ENCODE data around the gene SPTBN4. TPM values are rescaled to one million over a fixed set of nuclear protein-coding genes. Genes with fewer than 3 reads are reported as not detected.

The SPTBN4 gene
- total RNA-seq, 1 experiment from 2014 or later = 1.9 TPM

- H4K20me1 ChIP-seq (ENCODE audit: low read length) = no peaks in the 10 kb centered on the region
- H3K4me3 ChIP-seq (ENCODE audit: low read length) = peak overlapping the region; percentile 86
- H3K36me3 ChIP-seq (ENCODE audit: low read depth, low read length) = no peaks in the 10 kb centered on the region
- ATAC-seq (peak; percentile 6; the same call in 1 of the 2 replicates), DNase-seq (no peak)
- H3F3A ChIP-seq (ENCODE audit: low read length, unreplicated experiment) = no peaks in the 10 kb centered on the region
- H3K9ac ChIP-seq (ENCODE audit: low read length) = peak overlapping the region; percentile 77; the same call in 1 of the 2 replicates
- BruUV-seq (replicated peaks) = no TSS peak
- no peak overlapping the region for H3K27ac ChIP-seq (ENCODE audit: low read length)
- intact Hi-C loops (cut with micrococcal nuclease) = no loop called here
- TF ChIP-seq CTCF (conservative IDR thresholded peaks at IDR 0.05; ENCODE audit: low read depth, low read length) = no peak
- no peak for TF ChIP-seq EZH2 (IDR thresholded peaks at IDR 0.05; ENCODE audit: low read length, unreplicated experiment)
- no peak for TF ChIP-seq EZH2phosphoT487 (IDR thresholded peaks at IDR 0.05; ENCODE audit: borderline replicate concordance, low read length)
- no peaks in the 10 kb centered on the region for H3K27me3 ChIP-seq (ENCODE audit: low read length)
- H3K9me2 ChIP-seq (replicated peaks; ENCODE audit: low read length) = no peaks in the 10 kb centered on the region
- no peaks in the 10 kb centered on the region for H3K79me2 ChIP-seq (ENCODE audit: low read length)
- ChIA-PET CTCF (no interaction called here), POLR2A (ENCODE audit: unreplicated experiment) (no interaction called here)
- H3K4me1 ChIP-seq (ENCODE audit: insufficient read depth, low read length) = no peaks in the 10 kb centered on the region; the same call in 1 of the 2 replicates
- peak overlapping the region; percentile 85 for H2AFZ ChIP-seq (ENCODE audit: low read length)
- H3K9me3 ChIP-seq (ENCODE audit: low read length) = no peaks in the 10 kb centered on the region
- H3K4me2 ChIP-seq (ENCODE audit: low read length) = peak overlapping the region; percentile 87
Measured at GRCh38 chr19:40576151-40576584, 109.4 kb downstream of the SPTBN4 start.

- ATAC-seq (peak; percentile 100), DNase-seq (peak; percentile 93)
- H2AFZ ChIP-seq (ENCODE audit: low read length) = peak within 1 kb of the TSS; percentile 85
- no peaks in the 10 kb centered on the region for H4K20me1 ChIP-seq (ENCODE audit: low read length)
- H3K9ac ChIP-seq (ENCODE audit: low read length) = peak within 1 kb of the TSS; percentile 77
- intact Hi-C loops (cut with micrococcal nuclease) = no loop called here
- no peak within 1 kb of the TSS for H3K27ac ChIP-seq (ENCODE audit: low read length)
- H3K9me3 ChIP-seq (ENCODE audit: low read length) = no peaks in the 10 kb centered on the region
- no peaks in the 10 kb centered on the region for H3K9me2 ChIP-seq (replicated peaks; ENCODE audit: low read length)
- no peaks in the 10 kb centered on the region; the same call in 1 of the 2 replicates for H3K4me1 ChIP-seq (ENCODE audit: insufficient read depth, low read length)
- peak within 1 kb of the TSS; percentile 86 for H3K4me3 ChIP-seq (ENCODE audit: low read length)
- no peaks in the 10 kb centered on the region for H3K27me3 ChIP-seq (ENCODE audit: low read length)
- ChIA-PET CTCF (no interaction called here), POLR2A (ENCODE audit: unreplicated experiment) (no interaction called here)
- peak within 1 kb of the TSS; percentile 87 for H3K4me2 ChIP-seq (ENCODE audit: low read length)
- no TSS peak for BruUV-seq (replicated peaks)
- no peaks in the 10 kb centered on the region for H3F3A ChIP-seq (ENCODE audit: low read length, unreplicated experiment)
- no peaks in the 10 kb centered on the region for H3K36me3 ChIP-seq (ENCODE audit: low read depth, low read length)
- TF ChIP-seq CTCF (conservative IDR thresholded peaks at IDR 0.05; ENCODE audit: low read depth, low read length) = no peak
- TF ChIP-seq EZH2phosphoT487 (IDR thresholded peaks at IDR 0.05; ENCODE audit: borderline replicate concordance, low read length) = no peak
- no peak for TF ChIP-seq EZH2 (IDR thresholded peaks at IDR 0.05; ENCODE audit: low read length, unreplicated experiment)
- no peaks in the 10 kb centered on the region for H3K79me2 ChIP-seq (ENCODE audit: low read length)
Measured at GRCh38 chr19:40576585-40577451, 110.0 kb downstream of the SPTBN4 start, which contains the start of gene SHKBP1. TSS of gene SHKBP1 (plus strand) at chr19:40576873. CDS start at chr19:40576900, 27 bp downstream.

GRCh38 chr19:40578442-40578908, 111.7 kb downstream of the SPTBN4 start:
- no peak for ATAC-seq

More at GRCh38 chr19:40578442-40578908, 111.7 kb downstream of the SPTBN4 start:
- no peak overlapping the region for H3K27ac ChIP-seq (ENCODE audit: low read length)
- POLR2A ChIA-PET (ENCODE audit: unreplicated experiment) = no interaction called here
- no peaks in the 10 kb centered on the region for H3K79me2 ChIP-seq (ENCODE audit: low read length)
- no peaks in the 10 kb centered on the region for H3K9me2 ChIP-seq (replicated peaks; ENCODE audit: low read length)
- intact Hi-C loops (cut with micrococcal nuclease) = no loop called here
- H2AFZ ChIP-seq (ENCODE audit: low read length) = no peak overlapping the region
- no peaks in the 10 kb centered on the region for H3K9me3 ChIP-seq (ENCODE audit: low read length)
- no TSS peak for BruUV-seq (replicated peaks)
- H3K4me1 ChIP-seq (ENCODE audit: insufficient read depth, low read length) = no peaks in the 10 kb centered on the region; the same call in 1 of the 2 replicates
- peak; percentile 23 for DNase-seq
- H4K20me1 ChIP-seq (ENCODE audit: low read length) = no peaks in the 10 kb centered on the region
- CTCF ChIA-PET = no interaction called here
- no peaks in the 10 kb centered on the region for H3K36me3 ChIP-seq (ENCODE audit: low read depth, low read length)
- TF ChIP-seq EZH2phosphoT487 (IDR thresholded peaks at IDR 0.05; ENCODE audit: borderline replicate concordance, low read length) = no peak
- no peak overlapping the region for H3K4me2 ChIP-seq (ENCODE audit: low read length)
- no peaks in the 10 kb centered on the region for H3F3A ChIP-seq (ENCODE audit: low read length, unreplicated experiment)
- no peak overlapping the region for H3K9ac ChIP-seq (ENCODE audit: low read length)
- H3K27me3 ChIP-seq (ENCODE audit: low read length) = no peaks in the 10 kb centered on the region
- no peak overlapping the region for H3K4me3 ChIP-seq (ENCODE audit: low read length)
